Left renal cortex interstitium (tissue), 4 donors: Measurements from ENCODE around the gene C2orf78. TPM values are rescaled to one million over a fixed set of nuclear protein-coding genes. Genes with fewer than 3 reads are reported as not detected.

ENCODE experiments used
- DNase-seq, 4 donors: peaks; one replicate each; pipeline ENCODE4 v3.0.0-alpha.2; 2013; ENCODE audit warnings: low read depth in 4 of 4, low spot score in 2 of 4, missing footprints in 1 of 4
- polyA plus RNA-seq, 4 donors: library from polyadenylated mRNA; unstranded; fragments of 120-200 nt; gene quantifications; one replicate each; pipeline ENCODE4 v1.2.1, GENCODE V29; 2013; ENCODE audit not compliant: insufficient read length in 4 of 4

C2orf78 gene
- polyA plus RNA-seq, 4 donors: not detected

GRCh38 chr2:73837847-73838585 is 54.0 kb downstream of the C2orf78 start:
- no peak for DNase-seq

GRCh38 chr2:73838889-73839534 is 55.0 kb downstream of the C2orf78 start:
- DNase-seq: no peak

DNA sequence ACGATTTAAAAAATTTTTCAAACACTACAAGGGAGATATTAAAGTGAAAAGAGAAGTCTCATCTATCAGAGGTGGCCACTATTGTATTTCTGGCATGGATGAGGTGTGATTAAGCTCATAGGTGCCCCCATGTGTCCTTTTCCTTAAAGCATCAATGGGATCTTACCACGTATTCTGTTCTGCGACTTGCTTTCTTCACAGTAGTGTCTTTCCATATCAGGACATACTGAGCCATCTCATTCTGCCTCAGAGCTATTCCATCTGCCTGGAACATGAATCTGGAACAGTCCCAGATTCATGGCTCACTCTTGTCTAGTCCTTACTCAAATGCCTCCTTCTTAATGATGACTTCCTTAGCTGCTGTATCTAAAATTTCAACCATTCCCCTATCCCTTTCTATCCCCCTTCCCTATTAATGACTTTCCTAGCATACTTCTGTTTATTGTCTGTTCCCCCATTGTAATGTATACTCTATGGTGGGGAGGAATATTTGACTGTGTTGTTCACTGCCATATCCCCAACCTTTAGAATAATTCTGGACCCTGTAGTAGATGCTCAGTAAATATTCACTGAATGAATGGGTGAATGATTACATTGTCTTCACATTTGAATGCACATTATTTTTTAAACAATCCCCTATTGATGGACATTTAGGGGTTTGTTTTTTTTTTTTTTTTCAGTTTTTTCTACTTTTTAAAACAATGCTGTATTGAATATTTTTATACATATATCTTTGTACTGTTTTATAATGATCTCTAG is 55.8 kb downstream of the C2orf78 start:
- no peak for DNase-seq

- DNase-seq: no peak
These were observed 58.1 kb downstream of the C2orf78 start for GRCh38 chr2:73841912-73842738.

DNA sequence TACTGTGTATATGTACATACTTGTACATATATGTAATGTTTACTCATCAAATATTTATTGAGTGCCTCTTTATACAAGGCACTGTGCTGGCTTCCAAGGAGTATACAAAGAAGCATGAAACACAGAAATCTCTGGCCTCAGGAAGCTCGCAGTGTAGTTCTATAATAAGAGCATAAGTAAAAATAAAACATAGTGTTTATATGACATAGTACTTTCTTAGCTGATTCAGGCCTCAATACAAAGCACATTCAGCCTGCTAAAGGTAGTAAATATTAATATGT is 58.7 kb downstream of the C2orf78 start:
- no peak for DNase-seq

DNA sequence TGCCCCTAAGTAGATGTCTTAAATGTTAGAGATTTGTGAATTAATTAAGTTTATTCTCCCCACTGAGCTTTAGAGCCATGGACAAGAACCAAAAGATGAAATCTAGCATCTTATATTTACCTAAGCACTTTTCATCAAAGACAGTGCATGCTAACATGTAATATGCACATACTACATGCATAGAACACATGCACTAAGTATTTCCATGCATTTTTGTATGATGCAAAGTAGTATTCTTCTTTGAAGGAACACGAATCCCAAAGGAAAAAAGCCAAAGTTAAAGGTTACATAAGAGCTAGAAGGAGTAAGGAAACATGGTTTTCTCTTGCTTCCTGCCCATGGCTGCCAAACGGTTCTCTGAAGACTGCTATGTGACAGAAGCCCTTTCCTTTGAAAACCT is 60.1 kb downstream of the C2orf78 start:
- DNase-seq: no peak

DNA sequence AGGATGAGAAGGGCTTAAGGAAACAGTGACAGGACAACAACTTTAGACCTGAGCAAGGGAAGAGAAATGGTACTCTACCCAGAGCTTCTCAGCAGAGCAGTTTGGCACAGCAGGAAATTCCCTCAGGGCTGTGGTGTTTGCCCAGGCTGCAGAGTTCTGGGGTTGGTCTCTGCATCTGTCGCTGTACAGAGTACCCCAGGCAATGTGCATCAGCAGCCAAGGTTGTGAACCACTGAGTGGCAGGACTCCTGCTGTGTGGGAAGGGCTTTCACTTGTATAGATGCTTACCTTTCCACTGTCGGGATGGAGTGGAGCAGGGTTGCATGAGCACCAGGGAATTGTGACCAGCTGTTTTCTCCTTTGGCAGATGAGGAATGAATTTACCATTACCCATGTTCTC is 66.0 kb downstream of the C2orf78 start:
- DNase-seq: no peak

GRCh38 chr2:73851274-73851673 is 67.3 kb downstream of the C2orf78 start:
- DNase-seq: no peak

- no peak for DNase-seq
These were observed 68.0 kb downstream of the C2orf78 start for GRCh38 chr2:73852020-73852419.

- no peak for DNase-seq
These were observed 71.5 kb downstream of the C2orf78 start for GRCh38 chr2:73855526-73855925.

DNA sequence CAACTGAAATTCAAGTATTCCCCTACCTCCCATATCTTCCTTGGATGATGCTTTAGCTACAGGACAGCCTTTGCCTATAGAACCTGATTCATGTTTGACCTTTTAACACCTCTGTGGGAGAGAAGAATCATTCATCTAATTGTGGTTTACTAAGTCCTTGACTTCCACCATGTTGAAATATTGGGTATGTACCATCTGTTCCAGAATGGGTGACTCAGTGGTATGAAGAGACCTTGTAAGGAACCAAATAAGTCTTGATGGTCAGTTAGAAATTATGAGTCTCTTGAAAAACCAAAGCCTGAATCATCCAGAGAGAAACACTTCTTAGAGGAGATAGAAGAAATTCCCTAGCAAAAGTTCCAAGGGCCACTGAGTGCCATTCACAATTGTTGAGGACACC is 72.2 kb downstream of the C2orf78 start:
- DNase-seq: no peak

GRCh38 chr2:73859721-73860586 is 76.0 kb downstream of the C2orf78 start:
- DNase-seq: no peak

DNA sequence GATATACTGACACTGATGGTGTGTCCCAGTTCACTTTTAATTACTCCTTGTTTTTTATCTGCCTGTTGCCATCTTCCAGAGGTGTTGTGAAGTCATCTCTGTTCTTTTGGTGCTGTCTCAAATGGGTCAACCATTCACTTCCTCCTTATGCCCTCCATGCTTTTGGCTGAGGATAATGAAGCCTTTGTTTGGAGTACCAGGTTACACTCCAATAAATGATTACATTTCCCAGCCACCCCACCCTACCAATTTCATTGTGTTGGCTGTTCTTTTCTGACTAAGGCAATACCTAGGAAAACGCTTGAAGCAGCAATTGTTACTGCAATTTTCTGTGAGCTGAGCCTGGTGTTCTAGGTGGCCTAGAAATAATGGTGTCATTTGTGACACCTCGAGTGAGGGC is 79.0 kb downstream of the C2orf78 start:
- DNase-seq: no peak

Other genes starting within 250 kb of the C2orf78 start
- 10 to 100 TPM; 23.5 to 25.5 (median 25.3) TPM for gene NAT8, start 141.8 kb upstream of the C2orf78 start, polyA plus RNA-seq
- gene TPRKB, start 46.8 kb upstream of the C2orf78 start, polyA plus RNA-seq: 10 to 100 TPM; 61.3 to 76.9 (median 73.9) TPM
- 10 to 100 TPM; 30.4 to 36.9 (median 35.2) TPM for gene DUSP11, start 4.1 kb upstream of the C2orf78 start, polyA plus RNA-seq
- gene STAMBP, start 44.8 kb downstream of the C2orf78 start, polyA plus RNA-seq: 10 to 100 TPM; 57.8 to 64.6 (median 61.6) TPM
- gene ACTG2, start 108.8 kb downstream of the C2orf78 start, polyA plus RNA-seq: 1 to 10 TPM in 1 of 4 donors, under 1 TPM in 3; 0.40 to 4.7 (median 0.72) TPM
- gene DGUOK, start 142.7 kb downstream of the C2orf78 start, polyA plus RNA-seq: 10 to 100 TPM; 62.1 to 73.4 (median 65.1) TPM
- 10 to 100 TPM; 19.3 to 26.9 (median 22.0) TPM for gene TET3, start 200.7 kb downstream of the C2orf78 start, polyA plus RNA-seq